HepG2 (cell line): ENCODE results near the gene RPLP2. TPM values are rescaled to one million over a fixed set of nuclear protein-coding genes. Genes with fewer than 3 reads are reported as not detected.

Source experiments
- ATAC-seq: fragments of 200-7000 bp; cut with Tn5 transposase; 3 replicates; pipeline ENCODE4 v1.9.1; 2020; ENCODE audit warnings: mild to moderate bottlenecking, moderate library complexity
- BruUV-seq: library from RNA; stranded (reverse); fragments of 400-500 nt; replicated peaks from 2 replicates; lab custom pipeline; 2021; lab: Mats Ljungman, UMichigan
- CTCF ChIA-PET: fragments of 300-600 bp; formaldehyde crosslinking; extraction: SDS; loops from one replicate; lab custom pipeline; 2021; ENCODE audit warnings: low total read pairs, inconsistent platforms, low intra/inter-chr PET ratio; lab: Yijun Ruan, JAX
- POLR2A ChIA-PET: fragments of 350-600 bp; sonication (Branson Sonifier 250); formaldehyde crosslinking; loops from one replicate; lab custom pipeline; 2020; ENCODE audit warnings: antibody characterized with exemption, inconsistent platforms; lab: Yijun Ruan, JAX
- DNase-seq: peaks from one replicate; pipeline ENCODE4 v3.0.0-alpha.2; 2015; ENCODE audit warnings: low spot score
- FAIRE-seq: peaks from 3 replicates; lab custom pipeline; 2011; peaks lifted over from hg19 to GRCh38; lab: Jason Lieb, UNC
- H2AFZ ChIP-seq: one replicate; pipeline ENCODE4 v1.6.1; 2011; ENCODE audit warnings: low read length, inconsistent platforms
- H3K27ac ChIP-seq: fragments of 300-600 bp; 3 replicates; pipeline ENCODE4 v1.8.0; 2011; ENCODE audit warnings: mixed run types, mild to moderate bottlenecking, mixed read lengths, low read length, inconsistent platforms; ENCODE audit not compliant: insufficient read depth; ENCODE audit errors: extremely low read length
- H3K27me3 ChIP-seq, 2 experiments: fragments of 200-600 bp in 1 of 2; 2 replicates in 1 of 2; 3 replicates in 1 of 2; pipeline versions ENCODE4 v1.6.0 to v1.8.0; 2011; ENCODE audit warnings: low read length in 2 of 2, mild to moderate bottlenecking in 2 of 2, moderate library complexity in 2 of 2, inconsistent platforms in 1 of 2; ENCODE audit not compliant: insufficient read depth in 2 of 2, control insufficient read depth in 1 of 2
- H3K36me3 ChIP-seq, 2 experiments: fragments of 200-600 bp in 1 of 2; replicated peaks in 1 of 2; 2 replicates in 1 of 2; 3 replicates in 1 of 2; pipeline versions ENCODE4 v1.5.1 to v1.8.0; 2011; ENCODE audit warnings: low read length in 2 of 2, inconsistent platforms in 1 of 2; ENCODE audit not compliant: insufficient read depth in 2 of 2, control insufficient read depth in 1 of 2
- H3K4me1 ChIP-seq: 2 replicates; pipeline ENCODE4 v1.5.1; 2012; ENCODE audit warnings: low read length, inconsistent platforms; ENCODE audit not compliant: insufficient read depth
- H3K4me2 ChIP-seq: 2 replicates; pipeline ENCODE4 v1.6.0; 2011; ENCODE audit warnings: low read depth, low read length, inconsistent platforms
- H3K4me3 ChIP-seq, 3 experiments: fragments of 200-600 bp in 1 of 3; sonication (generic), shearing (Covaris generic) in 1 of 3; replicated peaks in 1 of 3; 2 replicates each; pipeline ENCODE4 v1.5.1; 2011 to 2016; ENCODE audit warnings: low read length in 3 of 3, inconsistent platforms in 2 of 3, low read depth in 2 of 3, mild to moderate bottlenecking in 2 of 3, control low read depth in 1 of 3, mixed read lengths in 1 of 3; ENCODE audit not compliant: insufficient read depth in 1 of 3
- H3K79me2 ChIP-seq: one replicate; pipeline ENCODE4 v1.6.1; 2011; ENCODE audit warnings: low read length, inconsistent platforms; ENCODE audit not compliant: insufficient read depth
- H3K9ac ChIP-seq: 2 replicates; pipeline ENCODE4 v1.6.0; 2011; ENCODE audit warnings: mild to moderate bottlenecking, low read depth, low read length, inconsistent platforms; ENCODE audit not compliant: insufficient read depth
- H3K9me3 ChIP-seq: 2 replicates; pipeline ENCODE4 v1.5.1; 2012; ENCODE audit warnings: mild to moderate bottlenecking, low read length
- H4K20me1 ChIP-seq: 2 replicates; pipeline ENCODE4 v1.6.0; 2011; ENCODE audit warnings: inconsistent platforms, mild to moderate bottlenecking, low read length, moderate library complexity; ENCODE audit not compliant: insufficient read depth
- FOXM1 ChIP-seq: sonication (generic); formaldehyde crosslinking; IDR thresholded peaks from 2 replicates; pipeline ENCODE4 v1.5.0; 2020; ENCODE audit warnings: missing genetic modification reagents
- KLF9 ChIP-seq: IDR thresholded peaks from 2 replicates; pipeline ENCODE4 v1.6.1; 2016; ENCODE audit warnings: low read depth
- MBD4 ChIP-seq: IDR thresholded peaks from 2 replicates; pipeline ENCODE4 v1.6.1; 2012; ENCODE audit warnings: low read length, inconsistent platforms, borderline replicate concordance
- MIXL1 ChIP-seq: IDR thresholded peaks from 2 replicates; pipeline ENCODE4 v1.6.1; 2016
- NFRKB ChIP-seq: fragments of 450-650 bp; IDR thresholded peaks from 2 replicates; pipeline ENCODE4 v1.6.1; 2017
- NR2C2 ChIP-seq: sonication (generic); formaldehyde crosslinking; IDR thresholded peaks from 2 replicates; pipeline ENCODE4 v1.4.0; 2020; ENCODE audit warnings: missing genetic modification reagents, mild to moderate bottlenecking, moderate library complexity, borderline replicate concordance
- NR2F6 ChIP-seq, 2 experiments: IDR thresholded peaks; 2 replicates each; pipeline ENCODE4 v1.6.1; 2016; ENCODE audit warnings: antibody characterized with exemption in 1 of 2, mild to moderate bottlenecking in 1 of 2
- SIX1 ChIP-seq: sonication (generic); formaldehyde crosslinking; IDR thresholded peaks from 2 replicates; pipeline ENCODE4 v1.4.0; 2020; ENCODE audit warnings: missing genetic modification reagents, borderline replicate concordance
- ZBTB42 ChIP-seq: sonication (generic); formaldehyde crosslinking; IDR thresholded peaks from 2 replicates; pipeline ENCODE4 v1.5.0; 2020; ENCODE audit warnings: mild to moderate bottlenecking, missing genetic modification reagents
- ZIK1 ChIP-seq: sonication (generic); formaldehyde crosslinking; IDR thresholded peaks from 2 replicates; pipeline ENCODE4 v1.5.0; 2020; ENCODE audit warnings: mild to moderate bottlenecking, low read depth, missing genetic modification reagents, borderline replicate concordance
- ZNF205 ChIP-seq: IDR thresholded peaks from 2 replicates; pipeline ENCODE4 v1.6.1; 2018; ENCODE audit warnings: missing biosample characterization, missing genetic modification reagents
- ZNF496 ChIP-seq: sonication (generic); formaldehyde crosslinking; IDR thresholded peaks from 2 replicates; pipeline ENCODE4 v1.8.1; 2023; ENCODE audit warnings: mild to moderate bottlenecking, moderate library complexity, missing genetic modification reagents; ENCODE audit not compliant: insufficient replicate concordance
- ZNF674 ChIP-seq: sonication (generic); formaldehyde crosslinking; IDR thresholded peaks from 2 replicates; pipeline ENCODE4 v1.5.0; 2020; ENCODE audit warnings: low read depth, mild to moderate bottlenecking, missing genetic modification reagents
- ZNF678 ChIP-seq: sonication (generic); formaldehyde crosslinking; IDR thresholded peaks from 2 replicates; pipeline ENCODE4 v1.4.0; 2020; ENCODE audit warnings: mild to moderate bottlenecking, missing genetic modification reagents
- ZSCAN22 ChIP-seq: sonication (generic); formaldehyde crosslinking; IDR thresholded peaks from 2 replicates; pipeline ENCODE4 v1.4.0; 2020; ENCODE audit warnings: mild to moderate bottlenecking, missing genetic modification reagents
- WGBS: methylation state at CpG from one replicate; pipeline ENCODE4 v1.1.6; 2017; ENCODE audit warnings: low lambda C conversion rate; 5-methylcytosine and 5-hydroxymethylcytosine counted together
- in situ Hi-C: cut with HindIII; loops from 2 replicates; pipeline ENCODE4 v1.10.0; 2017; ENCODE audit warnings: low pct_unique_long_range_greater_than_20kb; ENCODE audit not compliant: extremely low pct_ligation_motif_present
- intact Hi-C: fragments of 100-400 bp; cut with micrococcal nuclease; formaldehyde crosslinking; loops from one replicate; pipeline ENCODE4 v1.10.0; 2022; ENCODE audit not compliant: unreplicated experiment
- polyA plus RNA-seq, 8 experiments: library from polyadenylated mRNA; depleted of rRNA in 3 of 8; stranded (reverse) in 7 of 8; unstranded in 1 of 8; fragments of >200 nt; fragmentation: Illumina TruSeq in 4 of 8; extraction: Trizol in 4 of 8; gene quantifications; 2 replicates each; pipeline versions ENCODE4 v1.2.1 to v1.2.3, GENCODE V29; 2011 to 2016; ENCODE audit warnings: low read depth in 4 of 8, missing spikeins in 1 of 8, mixed read lengths in 1 of 8; ENCODE audit not compliant: insufficient read depth in 1 of 8
- total RNA-seq, 5 experiments: library from RNA; depleted of rRNA; stranded (reverse); fragments of >200 nt; fragmentation: Illumina TruSeq; extraction: Trizol; gene quantifications; 2 replicates each; pipeline ENCODE4 v1.2.3, GENCODE V29; 2016; ENCODE audit warnings: low read depth in 1 of 5
- TF ChIP-seq, protein P1 (sequence below): sonication (generic); formaldehyde crosslinking; conservative IDR thresholded peaks from 2 replicates; pipeline ENCODE4 v1.4.0; 2020; ENCODE audit warnings: missing genetic modification reagents
- TF ChIP-seq, protein P2 (sequence below): sonication (generic); formaldehyde crosslinking; IDR thresholded peaks from 2 replicates; pipeline ENCODE4 v1.4.0; 2020; ENCODE audit warnings: missing genetic modification reagents

The RPLP2 gene
- total and polyA plus RNA-seq, 2 of the 13 experiments (the other 11 are each of a cell fraction or from before 2014, with no cell fraction given): 978 to 2,106 TPM

DNA sequence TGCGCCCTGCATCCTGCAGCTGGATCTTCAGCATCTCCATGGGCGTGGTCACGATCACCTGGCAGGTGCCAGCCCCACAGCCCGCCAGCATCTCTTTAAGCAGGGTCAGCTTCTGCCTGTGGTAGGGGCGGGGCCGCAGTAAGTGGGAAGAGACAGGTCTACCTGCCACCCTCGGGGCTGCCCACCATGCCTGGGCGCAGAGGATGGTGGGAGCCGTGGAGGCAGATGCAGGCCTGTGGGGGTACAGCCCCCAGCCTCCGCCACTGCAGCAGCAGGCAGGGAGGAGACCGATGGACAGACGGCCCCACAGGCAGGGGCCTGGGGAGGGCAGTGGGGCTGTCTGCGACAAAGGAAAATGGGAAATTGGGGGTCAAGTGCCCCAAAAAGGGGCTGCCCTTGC lies 16.9 kb upstream of the RPLP2 start:
- 93% methylated on average over 12 of the region's 13 CpGs for WGBS
- peaks cover 4% of the 10 kb centered on the region for H3K79me2 ChIP-seq
- no peak overlapping the region for H3K4me2 ChIP-seq
- no peak overlapping the region for H3K27ac ChIP-seq
- ATAC-seq (no peak), FAIRE-seq (no peak), DNase-seq (no peak)
- H3K27me3 ChIP-seq: peaks cover 0 to 2% of the 10 kb centered on the region in 2 experiments; a peak in 2 of 5 replicates
- H4K20me1 ChIP-seq: no peaks in the 10 kb centered on the region
- no peak overlapping the region for H2AFZ ChIP-seq
- no peaks in the 10 kb centered on the region for H3K9me3 ChIP-seq
- intact Hi-C loops: no loop called here
- POLR2A ChIA-PET: interaction anchor here (5.3 kb wide), 1 partner anchor 15 kb away, joined by 44 read pairs; the partner anchor contains the start of gene GATD1
- H3K4me3 ChIP-seq: no peak overlapping the region
- in situ Hi-C loops: no loop called here
- peaks cover 18% of the 10 kb centered on the region for H3K4me1 ChIP-seq
- H3K36me3 ChIP-seq: no peaks in the 10 kb centered on the region; a peak in 1 of 5 replicates
- H3K9ac ChIP-seq: no peak overlapping the region
- CTCF ChIA-PET: no interaction called here
- BruUV-seq: no TSS peak
- TF ChIP-seq NR2F6 (IDR thresholded peaks at IDR 0.05) (no peak), NR2F6 (CRISPR knock-in tag; IDR thresholded peaks at IDR 0.05) (no peak), ZNF678 (CRISPR knock-in tag) (no peak), ZNF205 (CRISPR knock-in tag) (no peak), ZBTB42 (no peak), MIXL1 (CRISPR knock-in tag) (no peak), MBD4 (no peak), SIX1 (CRISPR knock-in tag) (no peak), ZNF496 (CRISPR knock-in tag) (no peak), ZNF674 (CRISPR knock-in tag) (no peak), FOXM1 (CRISPR knock-in tag) (no peak), ZSCAN22 (no peak), KLF9 (CRISPR knock-in tag) (no peak), ZIK1 (CRISPR knock-in tag) (no peak), NFRKB (no peak), NR2C2 (CRISPR knock-in tag) (no peak)
- TF ChIP-seq, protein P1, sequence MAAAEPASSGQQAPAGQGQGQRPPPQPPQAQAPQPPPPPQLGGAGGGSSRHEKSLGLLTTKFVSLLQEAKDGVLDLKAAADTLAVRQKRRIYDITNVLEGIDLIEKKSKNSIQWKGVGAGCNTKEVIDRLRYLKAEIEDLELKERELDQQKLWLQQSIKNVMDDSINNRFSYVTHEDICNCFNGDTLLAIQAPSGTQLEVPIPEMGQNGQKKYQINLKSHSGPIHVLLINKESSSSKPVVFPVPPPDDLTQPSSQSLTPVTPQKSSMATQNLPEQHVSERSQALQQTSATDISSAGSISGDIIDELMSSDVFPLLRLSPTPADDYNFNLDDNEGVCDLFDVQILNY (CRISPR knock-in tag): no peak
- TF ChIP-seq, protein P2, sequence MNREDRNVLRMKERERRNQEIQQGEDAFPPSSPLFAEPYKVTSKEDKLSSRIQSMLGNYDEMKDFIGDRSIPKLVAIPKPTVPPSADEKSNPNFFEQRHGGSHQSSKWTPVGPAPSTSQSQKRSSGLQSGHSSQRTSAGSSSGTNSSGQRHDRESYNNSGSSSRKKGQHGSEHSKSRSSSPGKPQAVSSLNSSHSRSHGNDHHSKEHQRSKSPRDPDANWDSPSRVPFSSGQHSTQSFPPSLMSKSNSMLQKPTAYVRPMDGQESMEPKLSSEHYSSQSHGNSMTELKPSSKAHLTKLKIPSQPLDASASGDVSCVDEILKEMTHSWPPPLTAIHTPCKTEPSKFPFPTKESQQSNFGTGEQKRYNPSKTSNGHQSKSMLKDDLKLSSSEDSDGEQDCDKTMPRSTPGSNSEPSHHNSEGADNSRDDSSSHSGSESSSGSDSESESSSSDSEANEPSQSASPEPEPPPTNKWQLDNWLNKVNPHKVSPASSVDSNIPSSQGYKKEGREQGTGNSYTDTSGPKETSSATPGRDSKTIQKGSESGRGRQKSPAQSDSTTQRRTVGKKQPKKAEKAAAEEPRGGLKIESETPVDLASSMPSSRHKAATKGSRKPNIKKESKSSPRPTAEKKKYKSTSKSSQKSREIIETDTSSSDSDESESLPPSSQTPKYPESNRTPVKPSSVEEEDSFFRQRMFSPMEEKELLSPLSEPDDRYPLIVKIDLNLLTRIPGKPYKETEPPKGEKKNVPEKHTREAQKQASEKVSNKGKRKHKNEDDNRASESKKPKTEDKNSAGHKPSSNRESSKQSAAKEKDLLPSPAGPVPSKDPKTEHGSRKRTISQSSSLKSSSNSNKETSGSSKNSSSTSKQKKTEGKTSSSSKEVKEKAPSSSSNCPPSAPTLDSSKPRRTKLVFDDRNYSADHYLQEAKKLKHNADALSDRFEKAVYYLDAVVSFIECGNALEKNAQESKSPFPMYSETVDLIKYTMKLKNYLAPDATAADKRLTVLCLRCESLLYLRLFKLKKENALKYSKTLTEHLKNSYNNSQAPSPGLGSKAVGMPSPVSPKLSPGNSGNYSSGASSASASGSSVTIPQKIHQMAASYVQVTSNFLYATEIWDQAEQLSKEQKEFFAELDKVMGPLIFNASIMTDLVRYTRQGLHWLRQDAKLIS (CRISPR knock-in tag): no peak
